NCI-H524 (cell line): Measurements from ENCODE around the gene LDLRAD4.
A peak's percentile ranks its signal among the peaks of the same experiment; 100 is the strongest.
"Not testable (repeated sequence)": the region's sequence is repeated elsewhere in the genome, so short reads cannot be mapped to it uniquely, and the experiment has no call there.

Experiments used
- DNase-seq, 2 experiments: peaks; one replicate each; lab custom pipeline; 2025; lab: John Stamatoyannopoulos, UW

LDLRAD4 gene

GRCh38 chr18:13246591-13246990, 28.0 kb downstream of the LDLRAD4 start:
- no peak for DNase-seq

- DNase-seq = no peak
These were observed 28.9 kb downstream of the LDLRAD4 start for GRCh38 chr18:13247506-13247905.

GRCh38 chr18:13252686-13253410, 34.3 kb downstream of the LDLRAD4 start:
- DNase-seq = no peak

- no peak for DNase-seq
These were observed 35.5 kb downstream of the LDLRAD4 start for GRCh38 chr18:13253786-13254688.

- no peak for DNase-seq
These were observed 36.7 kb downstream of the LDLRAD4 start for GRCh38 chr18:13254971-13255927.

- DNase-seq = peak; percentile 73 to 90
These were observed 38.1 kb downstream of the LDLRAD4 start for GRCh38 chr18:13256444-13257305.

GRCh38 chr18:13257361-13257980, 38.9 kb downstream of the LDLRAD4 start:
- no peak for DNase-seq

GRCh38 chr18:13258921-13259320, 40.4 kb downstream of the LDLRAD4 start:
- DNase-seq = no peak

- no peak for DNase-seq
These were observed 41.1 kb downstream of the LDLRAD4 start for GRCh38 chr18:13259701-13260100.

- DNase-seq = no peak
These were observed 41.8 kb downstream of the LDLRAD4 start for GRCh38 chr18:13260197-13260934.

GRCh38 chr18:13260935-13261640, 42.5 kb downstream of the LDLRAD4 start:
- DNase-seq = no peak

GRCh38 chr18:13261661-13262357, 43.2 kb downstream of the LDLRAD4 start:
- no peak for DNase-seq

- not testable (repeated sequence) for DNase-seq
These were observed 43.8 kb downstream of the LDLRAD4 start for GRCh38 chr18:13262358-13262680.

- DNase-seq = no peak
These were observed 44.5 kb downstream of the LDLRAD4 start for GRCh38 chr18:13262839-13263691.

GRCh38 chr18:13264091-13265007, 45.8 kb downstream of the LDLRAD4 start:
- DNase-seq = no peak
